Heart left ventricle (tissue), 16 donors: Measurements from ENCODE around the gene LRRC32. TPM values are rescaled to one million over a fixed set of nuclear protein-coding genes. Genes with fewer than 3 reads are reported as not detected.

Experiments used
- ATAC-seq, 4 donors: fragments of 200-7000 bp; cut with Tn5 transposase; one replicate each; pipeline ENCODE4 v1.9.1; 2020 to 2022; ENCODE audit warnings: moderate library complexity in 4 of 4, mild to moderate bottlenecking in 3 of 4, moderate number of reproducible peaks in 1 of 4
- DNase-seq, 5 donors: peaks; one replicate each; pipeline ENCODE4 v3.0.0-alpha.2; 2020
- H3K27ac ChIP-seq, 12 donors: fragments of 200-600 bp; sonication (generic) in 4 of 12; one replicate each; pipeline versions ENCODE4 v1.5.0 to v1.8.0; 2016 to 2022; ENCODE audit warnings: mild to moderate bottlenecking in 2 of 12
- H3K27me3 ChIP-seq, 9 donors: fragments of 200-600 bp; sonication (generic) in 2 of 9; one replicate each; pipeline versions ENCODE4 v1.5.1 to v1.8.0; 2016 to 2022; ENCODE audit warnings: mild to moderate bottlenecking in 3 of 9
- H3K36me3 ChIP-seq, 9 donors: fragments of 200-600 bp; sonication (generic) in 2 of 9; one replicate each; pipeline versions ENCODE4 v1.5.0 to v1.8.0; 2018 to 2022; ENCODE audit warnings: mild to moderate bottlenecking in 2 of 9
- H3K4me1 ChIP-seq, 12 donors: fragments of 200-600 bp; sonication (generic) in 4 of 12; one replicate each; pipeline versions ENCODE4 v1.5.0 to v1.8.0; 2016 to 2022; ENCODE audit warnings: mild to moderate bottlenecking in 3 of 12
- H3K4me3 ChIP-seq, 12 donors: fragments of 200-600 bp; sonication (generic) in 4 of 12; one replicate each; pipeline versions ENCODE4 v1.5.0 to v1.8.0; 2017 to 2022; ENCODE audit warnings: mild to moderate bottlenecking in 9 of 12, moderate library complexity in 4 of 12
- H3K9me3 ChIP-seq, 12 donors: fragments of 200-600 bp; sonication (generic) in 4 of 12; one replicate each; pipeline versions ENCODE4 v1.5.0 to v1.8.0; 2016 to 2022; ENCODE audit warnings: mild to moderate bottlenecking in 1 of 12
- CTCF ChIP-seq, 12 donors: fragments of 200-600 bp; sonication (generic) in 4 of 12; IDR thresholded peaks; one replicate each; pipeline versions ENCODE4 v1.5.0 to v1.8.0; 2018 to 2022; ENCODE audit warnings: antibody characterized with exemption in 12 of 12, mild to moderate bottlenecking in 5 of 12
- POLR2A ChIP-seq, 2 donors: fragments of 450-650 bp; IDR thresholded peaks; one replicate each; pipeline ENCODE4 v1.6.1; 2017; ENCODE audit warnings: antibody characterized with exemption in 2 of 2, mild to moderate bottlenecking in 2 of 2, moderate library complexity in 2 of 2
- WGBS, 4 donors: extraction: QIAGEN DNeasy Blood & Tissue Kit in 2 of 4; methylation state at CpG; one replicate each; pipeline versions ENCODE4 v1.1.5 to v1.1.7; 2013 to 2018; 5-methylcytosine and 5-hydroxymethylcytosine counted together
- intact Hi-C, 10 donors: fragments of 100-400 bp; cut with DNase I; formaldehyde crosslinking; loops; one replicate each; pipeline versions ENCODE4 v1.11.1 to v1.14.2; 2022
- polyA plus RNA-seq, 2 donors: library from polyadenylated mRNA; stranded (reverse); fragments of 200-250 nt; gene quantifications; one replicate each; pipeline ENCODE4 v1.2.3, GENCODE V29; 2013
- total RNA-seq, 9 donors: library from RNA; depleted of rRNA in 2 of 9; stranded (reverse); fragments of >200 nt in 2 of 9; fragmentation: NEBNext Ultra II Directional in 3 of 9; extraction: Animal tissue kit (Norgen Biotek cat#: 25700) in 3 of 9; gene quantifications; one replicate each; pipeline versions ENCODE4 v1.1.0 to v1.2.4, GENCODE V29; 2016 to 2023
- donor health status: ischemic (EF 13 %, LVEDD 7.1; RV severe dilation, severe dysfunction).
- donor health status: healthy with polysubstance abuse.
- donor health status: DM: no; HTN: yes; CAD: no.
- donor health status: DM: no; HTN: no; CAD: no.
- donor health status: ischemic (EF 25% LVEDD 6.9; RV normal size, moderate dysfunction).
- donor health status: ischemic (EF 25% LVEDD 5.7; RV mildly dilated, moderate dysfunction).
- donor health status: healthy.
- donor health status: DM: yes; HTN: yes; CAD: no.
- donor health status: ischemic (EF 35%, LVEDD 5.7; RV mildly dilated, moderate dysfunction).
- donor health status: nonischemic (EF 11% LVEDD 7.7; RV severe dilation, severe dysfunction).
- donor health status: DM: yes; HTN: yes; CAD: no.
- donor health status: PGD.
- donor health status: ischemic (EF 29% LVEDD 5.4; RV normal size, mild dysfunction).
- donor health status: nonischemic (EF 23%, LVEDD 6.1; RV moderate dilation, normal function).

Gene LRRC32
- total and polyA plus RNA-seq, 11 donors, result 20.1 to 79.0 (median 44.6) TPM

- TF ChIP-seq POLR2A (IDR thresholded peaks at IDR 0.05) (no peak), CTCF (IDR thresholded peaks at IDR 0.05) (no peak)
- Histone ChIP-seq H3K4me1 (no peaks in the 10 kb centered on the region), H3K27me3 (no peaks in the 10 kb centered on the region), H3K4me3 (no peak overlapping the region), H3K36me3 (no peaks in the 10 kb centered on the region), H3K27ac (no peak overlapping the region), H3K9me3 (no peaks in the 10 kb centered on the region)
- 65 to 85% (median 83%) methylated on average over 2 of the region's 2 CpGs for WGBS, 4 donors
- intact Hi-C loops, result no loop called here
- no peak for DNase-seq
- no peak for ATAC-seq
These were observed 43.0 kb upstream of the LRRC32 start for GRCh38 chr11:76713499-76713898.

GRCh38 chr11:76712125-76712524 lies 41.6 kb upstream of the LRRC32 start:
- intact Hi-C loops, result no loop called here
- no peaks in the 10 kb centered on the region for H3K36me3 ChIP-seq
- TF ChIP-seq POLR2A (IDR thresholded peaks at IDR 0.05) (no peak), CTCF (IDR thresholded peaks at IDR 0.05) (no peak)
- H3K4me3 ChIP-seq, result no peak overlapping the region
- no peaks in the 10 kb centered on the region for H3K4me1 ChIP-seq
- no peak for ATAC-seq
- no peaks in the 10 kb centered on the region for H3K9me3 ChIP-seq
- DNase-seq, result no peak
- 83 to 93% (median 88%) methylated on average over 1 to 6 of the region's 6 CpGs for WGBS, 4 donors
- no peak overlapping the region for H3K27ac ChIP-seq
- no peaks in the 10 kb centered on the region for H3K27me3 ChIP-seq

DNA sequence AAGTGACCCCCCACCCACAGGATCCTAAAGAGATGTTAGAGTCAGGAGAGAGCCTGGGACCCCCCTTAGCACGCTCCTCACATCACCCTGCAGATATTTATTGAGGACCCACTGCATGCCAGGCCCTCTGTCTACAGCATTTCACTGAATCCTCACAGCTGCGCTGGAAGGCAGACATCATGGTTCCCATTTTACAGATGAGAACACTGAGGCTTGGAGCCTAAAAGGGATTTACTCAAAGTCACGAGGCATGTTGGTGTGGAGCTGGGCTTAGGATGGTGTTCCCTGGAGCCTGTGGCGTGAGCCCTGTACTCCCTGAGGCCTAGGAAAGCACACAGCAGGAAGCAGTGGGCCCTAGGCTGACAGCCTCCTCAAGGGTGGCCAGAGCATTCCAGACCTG lies 39.2 kb upstream of the LRRC32 start:
- H3K9me3 ChIP-seq, result peaks cover 0 to 12% (median 0%) of the 10 kb centered on the region in 12 donors
- intact Hi-C loops, result no loop called here
- no peaks in the 10 kb centered on the region for H3K4me1 ChIP-seq
- no peak overlapping the region for H3K4me3 ChIP-seq
- DNase-seq (no peak), ATAC-seq (no peak)
- H3K36me3 ChIP-seq, result no peaks in the 10 kb centered on the region
- H3K27ac ChIP-seq, result no peak overlapping the region
- TF ChIP-seq POLR2A (IDR thresholded peaks at IDR 0.05) (no peak), CTCF (IDR thresholded peaks at IDR 0.05) (no peak)
- WGBS, 4 donors, result 69 to 96% (median 79%) methylated on average over 4 of the region's 4 CpGs
- no peaks in the 10 kb centered on the region for H3K27me3 ChIP-seq

GRCh38 chr11:76708972-76709660 lies 38.6 kb upstream of the LRRC32 start:
- peaks cover 0 to 12% (median 0%) of the 10 kb centered on the region in 12 donors for H3K9me3 ChIP-seq
- ATAC-seq (no peak), DNase-seq (no peak)
- intact Hi-C loops, result no loop called here
- H3K27me3 ChIP-seq, result no peaks in the 10 kb centered on the region
- H3K27ac ChIP-seq, result no peak overlapping the region
- H3K4me3 ChIP-seq, result no peak overlapping the region
- no peaks in the 10 kb centered on the region for H3K4me1 ChIP-seq
- TF ChIP-seq POLR2A (IDR thresholded peaks at IDR 0.05) (no peak), CTCF (IDR thresholded peaks at IDR 0.05) (no peak)
- 84 to 91% (median 88%) methylated on average over 8 of the region's 8 CpGs for WGBS, 4 donors
- H3K36me3 ChIP-seq, result no peaks in the 10 kb centered on the region
